ENCODE data around the gene MRPL21.
"Not testable (repeated sequence)": the region's sequence is repeated elsewhere in the genome, so short reads cannot be mapped to it uniquely, and the experiment has no call there.

Gene MRPL21

GRCh38 chr11:68863553-68864265, 39.9 kb downstream of the MRPL21 start:
- DNase-seq: no peak

GRCh38 chr11:68862421-68862820, 41.2 kb downstream of the MRPL21 start:
- DNase-seq: no peak

GRCh38 chr11:68859123-68859522, 44.5 kb downstream of the MRPL21 start:
- DNase-seq: no peak

- DNase-seq: no peak
Observed at GRCh38 chr11:68857037-68857586, 46.5 kb downstream of the MRPL21 start.

GRCh38 chr11:68856425-68857030, 47.1 kb downstream of the MRPL21 start:
- DNase-seq: not testable (repeated sequence)

GRCh38 chr11:68855205-68855981, 48.2 kb downstream of the MRPL21 start:
- DNase-seq: peak; percentile 46

- DNase-seq: no peak
Observed at GRCh38 chr11:68854273-68854958, 49.2 kb downstream of the MRPL21 start.

GRCh38 chr11:68852628-68853027, 51.0 kb downstream of the MRPL21 start:
- no peak for DNase-seq

- DNase-seq: no peak
Observed at GRCh38 chr11:68848429-68848828, 55.2 kb downstream of the MRPL21 start.

- DNase-seq: no peak
Observed at GRCh38 chr11:68847395-68847794, 56.2 kb downstream of the MRPL21 start.

- no peak for DNase-seq
Observed at GRCh38 chr11:68845351-68846002, 58.2 kb downstream of the MRPL21 start.

- no peak for DNase-seq
Observed at GRCh38 chr11:68844801-68845200, 58.8 kb downstream of the MRPL21 start.

- DNase-seq: no peak
Observed at GRCh38 chr11:68844376-68844775, 59.3 kb downstream of the MRPL21 start.

- DNase-seq: peak; percentile 70
Observed at GRCh38 chr11:68843703-68844312, 59.8 kb downstream of the MRPL21 start.

GRCh38 chr11:68843052-68843561, 60.5 kb downstream of the MRPL21 start:
- peak; percentile 24 for DNase-seq

- no peak for DNase-seq
Observed at GRCh38 chr11:68842427-68843051, 61.1 kb downstream of the MRPL21 start.

GRCh38 chr11:68841718-68842426, 61.8 kb downstream of the MRPL21 start, which contains the start of gene CPT1A:
Gene CPT1A (minus strand): TSS chr11:68841916. CDS start chr11:68815474, 26,442 bp downstream.
- peak; percentile 69 for DNase-seq
